HG02610 (cell line): ENCODE measurements around the gene IL25.
"Not testable (repeated sequence)": the region's sequence is repeated elsewhere in the genome, so short reads cannot be mapped to it uniquely, and the experiment has no call there.

Experiments used
- ATAC-seq: cut with Tn5 transposase; IDR thresholded peaks from one replicate; pipeline ENCODE4 v1.9.1; 2021; ENCODE audit warnings: mild to moderate bottlenecking, moderate library complexity; ENCODE audit not compliant: unreplicated experiment

The IL25 gene

DNA sequence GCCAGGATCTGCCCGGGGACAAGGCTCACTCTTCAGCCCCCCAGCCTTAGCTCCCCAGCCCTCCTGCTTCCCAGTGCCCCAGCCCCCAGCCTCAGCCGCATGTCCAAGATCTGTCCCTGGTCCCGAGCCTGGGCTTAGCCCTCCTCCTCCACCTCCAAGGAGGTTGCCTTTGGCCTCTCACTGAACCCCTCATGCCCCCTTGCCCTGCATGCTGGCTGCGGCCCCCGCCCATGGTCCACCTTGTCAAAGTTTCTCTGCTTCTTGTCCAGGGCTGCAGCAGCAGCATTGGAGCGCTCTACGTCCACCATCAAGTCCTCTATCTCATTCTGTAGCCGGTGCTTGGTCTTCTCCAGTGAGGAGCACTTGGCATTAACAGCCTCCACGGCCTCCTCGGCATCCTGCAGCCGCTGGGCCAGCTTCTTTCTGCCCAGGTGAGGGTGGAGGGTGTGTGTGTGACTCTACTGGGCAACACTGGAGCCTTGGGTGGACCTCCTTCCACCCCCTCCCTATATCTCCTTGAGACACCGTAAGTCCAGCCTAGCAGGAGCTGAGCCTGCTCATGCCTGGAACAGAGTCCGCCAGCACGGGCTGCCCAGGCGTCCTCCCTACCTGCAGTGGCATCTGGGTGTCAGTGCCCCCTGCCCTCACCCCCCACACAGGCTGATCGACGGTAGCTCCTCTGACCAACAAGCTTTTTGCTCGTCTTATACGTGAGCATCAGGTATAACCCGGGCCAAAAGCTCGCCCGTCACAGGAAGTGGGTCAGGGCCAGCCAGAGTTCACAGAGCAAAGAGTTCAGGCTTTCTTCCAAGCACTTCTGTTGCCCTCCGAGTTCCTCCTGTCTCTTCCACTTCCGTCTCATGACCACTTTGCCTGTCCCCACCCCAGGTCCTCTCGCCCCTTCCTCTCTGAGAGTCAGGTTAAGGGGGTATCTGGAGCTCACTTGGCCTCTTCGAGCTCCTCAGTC lies 15.6 kb downstream of the IL25 start:
- no peak for ATAC-seq

DNA sequence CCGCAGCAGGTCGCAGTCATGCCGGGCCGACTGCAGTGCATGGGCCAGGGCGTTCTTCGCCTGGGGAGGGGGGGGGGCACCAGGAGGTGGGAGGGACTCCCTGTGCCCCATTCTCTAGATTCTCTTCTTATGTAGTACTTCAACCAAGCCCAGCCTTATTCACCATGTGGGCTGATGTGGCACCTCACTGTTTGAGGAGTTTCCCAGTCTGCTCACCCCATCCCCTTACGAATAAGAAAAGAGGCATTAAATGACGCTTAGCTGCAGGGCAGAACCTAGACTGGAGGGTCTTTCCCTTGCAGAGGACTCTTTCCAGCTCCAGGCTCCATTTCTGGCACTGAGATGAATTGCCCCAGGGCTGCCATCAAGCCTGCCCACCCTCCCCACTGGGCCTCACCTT lies 16.4 kb downstream of the IL25 start:
- no peak for ATAC-seq

DNA sequence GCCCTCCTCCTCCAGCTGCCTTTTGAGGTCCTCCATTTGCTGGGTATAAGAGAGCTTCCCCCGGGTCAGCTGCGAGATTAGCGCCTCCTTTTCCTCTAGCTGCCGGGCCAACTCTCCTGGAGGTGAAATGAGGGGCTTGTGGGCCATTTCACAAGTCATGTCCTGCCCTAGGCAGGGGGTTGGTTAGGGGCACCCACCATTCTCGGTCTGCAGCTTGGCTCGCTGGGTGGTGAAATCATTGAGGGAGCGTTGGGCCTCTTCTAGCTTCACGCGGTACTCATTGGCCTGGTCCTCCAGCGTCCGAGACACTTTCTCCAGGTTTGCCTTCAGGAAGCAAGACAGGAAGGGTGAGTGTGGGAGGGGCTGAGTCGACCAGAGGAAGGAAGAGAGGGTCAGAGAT lies 16.8 kb downstream of the IL25 start:
- ATAC-seq: no peak

DNA sequence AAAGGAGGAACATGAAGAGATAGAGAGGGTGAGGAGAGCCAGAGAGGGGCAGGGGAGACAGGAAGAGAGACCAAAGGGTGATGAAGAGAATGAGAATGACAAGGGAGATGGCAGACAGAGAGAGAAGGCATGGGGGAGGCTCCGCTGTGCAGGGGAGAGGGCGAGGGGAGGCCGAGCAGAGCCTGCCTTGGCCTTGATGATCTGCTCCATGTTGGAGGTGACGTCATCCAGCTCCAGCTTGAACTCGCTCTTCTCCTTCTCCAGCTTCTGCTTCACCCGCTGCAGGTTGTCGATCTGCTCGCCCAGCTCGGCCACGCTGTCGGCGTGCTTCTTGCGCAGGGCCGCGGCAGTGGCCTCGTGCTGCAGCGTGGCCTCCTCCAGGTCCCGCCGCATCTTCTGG lies 17.3 kb downstream of the IL25 start:
- not testable (repeated sequence) for ATAC-seq

DNA sequence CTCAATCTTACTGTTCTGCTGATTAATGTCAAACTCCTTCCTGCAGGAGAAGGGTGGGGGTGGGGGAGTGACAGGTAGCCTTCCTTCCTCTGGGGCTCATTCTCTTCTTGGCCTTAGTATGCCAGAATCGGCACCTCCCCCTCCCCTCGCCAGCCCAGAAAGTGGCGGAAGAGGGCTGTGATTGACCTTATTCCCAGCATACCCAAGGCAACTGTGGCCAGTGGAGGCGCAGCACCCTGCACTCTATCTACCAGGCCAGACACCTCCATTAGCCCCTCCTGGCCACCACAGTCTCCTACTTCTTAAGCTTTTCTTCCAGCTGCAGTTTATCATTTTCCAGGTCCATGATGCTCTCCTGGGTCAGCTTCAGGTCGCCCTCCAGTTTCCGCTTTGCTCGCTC lies 20.0 kb downstream of the IL25 start:
- ATAC-seq: no peak

DNA sequence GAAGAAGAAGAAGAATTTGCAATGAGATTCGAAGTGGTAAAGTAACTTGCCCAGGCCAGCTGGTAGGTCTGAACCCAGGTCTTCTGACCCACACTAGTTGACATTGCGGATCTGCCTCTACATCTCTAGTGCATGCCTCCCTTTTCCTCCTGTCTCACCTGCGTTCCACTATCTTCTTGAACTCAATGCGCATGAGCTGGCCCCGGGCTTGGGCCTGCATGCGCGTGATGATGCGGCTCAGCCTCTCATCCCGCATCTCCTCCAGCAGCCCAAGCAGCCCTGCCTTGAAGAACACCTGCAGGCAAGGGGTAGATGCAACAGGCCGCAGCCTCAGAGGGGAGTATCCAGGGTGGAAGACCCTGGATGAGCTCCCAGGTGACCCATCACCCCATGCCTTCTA lies 23.5 kb downstream of the IL25 start:
- ATAC-seq: no peak

DNA sequence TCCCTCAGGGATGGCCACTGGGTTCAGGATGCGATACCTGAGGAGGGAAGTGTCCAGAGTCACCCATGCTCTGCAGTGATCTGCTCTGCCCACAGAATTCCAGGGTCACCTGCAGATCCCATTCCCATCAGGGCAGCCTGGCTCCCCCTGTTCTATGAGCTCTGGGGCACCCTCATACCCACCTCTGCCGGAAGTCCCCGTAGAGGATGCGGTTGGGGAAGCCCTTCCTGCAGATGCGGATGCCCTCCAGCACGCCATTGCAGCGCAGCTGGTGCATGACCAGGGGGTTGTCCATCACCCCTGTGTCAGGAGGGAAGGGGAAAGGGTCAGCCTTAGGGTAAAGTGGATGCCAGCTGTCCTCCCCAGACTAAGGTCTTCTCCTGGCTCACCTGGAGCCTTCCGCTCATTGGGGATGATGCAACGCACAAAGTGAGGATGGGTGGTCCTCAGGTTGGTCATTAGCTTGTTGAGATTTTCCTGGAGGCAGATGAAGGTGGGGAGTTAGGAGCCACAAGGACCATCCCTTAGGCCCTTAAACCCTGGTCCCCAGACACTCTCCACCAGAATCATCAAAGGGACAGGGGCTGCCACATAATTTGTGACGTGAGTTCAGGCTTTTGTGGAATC lies 24.3 kb downstream of the IL25 start:
- no peak for ATAC-seq

DNA sequence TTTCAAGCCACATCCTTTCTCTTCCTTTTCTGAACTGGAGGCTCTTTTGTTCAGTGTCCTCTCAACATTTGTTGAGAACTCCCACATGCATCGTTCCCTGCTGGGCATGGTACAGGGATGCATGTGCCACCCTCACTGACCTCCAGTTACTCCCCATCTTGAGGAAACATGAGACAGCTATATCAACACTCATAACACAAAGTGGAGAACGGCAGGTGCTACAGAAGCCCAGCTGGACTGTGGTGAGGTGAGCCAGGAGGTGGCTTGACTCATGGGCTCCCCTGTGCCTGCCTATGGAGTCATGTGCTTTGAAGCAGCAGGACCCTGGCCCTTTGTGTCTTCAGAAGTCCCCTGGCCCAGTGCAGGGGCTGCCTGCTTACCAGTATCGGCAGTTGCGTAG lies 25.7 kb downstream of the IL25 start:
- no peak for ATAC-seq

DNA sequence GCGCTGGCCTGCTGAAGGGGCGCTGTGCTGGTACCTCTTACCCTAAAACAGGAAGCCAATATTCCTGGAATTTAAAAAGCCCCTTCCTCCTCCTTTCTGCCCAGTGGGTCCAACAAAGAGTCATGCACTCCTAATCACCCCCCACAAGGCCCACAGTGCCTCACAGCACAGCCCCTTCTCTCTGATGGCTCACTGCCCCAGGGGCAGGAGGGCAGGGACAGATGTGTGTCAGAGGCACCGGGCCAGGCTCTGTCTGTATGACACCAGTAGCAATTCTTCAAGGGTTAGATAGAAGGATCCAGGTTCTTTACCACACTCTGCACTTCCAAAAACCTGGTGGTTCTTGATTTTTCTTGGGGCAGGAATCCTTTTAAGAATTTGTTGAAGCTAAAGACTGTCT lies 26.5 kb downstream of the IL25 start:
- ATAC-seq: no peak

DNA sequence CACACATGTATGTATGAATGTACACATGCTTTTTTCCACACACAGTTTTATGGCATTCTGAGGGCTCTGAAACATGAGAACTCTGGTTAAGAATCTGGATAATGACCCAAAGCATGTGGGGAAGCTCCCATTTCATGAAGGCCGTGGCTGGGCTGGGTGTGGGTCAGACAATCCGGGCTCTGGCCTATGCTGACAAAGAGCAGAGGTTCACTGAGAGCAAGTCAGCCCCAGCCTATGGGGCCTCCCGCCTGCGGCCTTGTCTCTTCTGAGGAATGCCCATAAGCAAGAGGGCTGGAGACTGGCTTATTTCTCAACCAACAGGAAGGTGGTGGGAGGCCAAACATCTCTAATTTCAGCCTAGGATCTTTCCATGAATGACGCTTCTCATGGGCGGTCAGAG lies 27.0 kb downstream of the IL25 start:
- no peak for ATAC-seq

DNA sequence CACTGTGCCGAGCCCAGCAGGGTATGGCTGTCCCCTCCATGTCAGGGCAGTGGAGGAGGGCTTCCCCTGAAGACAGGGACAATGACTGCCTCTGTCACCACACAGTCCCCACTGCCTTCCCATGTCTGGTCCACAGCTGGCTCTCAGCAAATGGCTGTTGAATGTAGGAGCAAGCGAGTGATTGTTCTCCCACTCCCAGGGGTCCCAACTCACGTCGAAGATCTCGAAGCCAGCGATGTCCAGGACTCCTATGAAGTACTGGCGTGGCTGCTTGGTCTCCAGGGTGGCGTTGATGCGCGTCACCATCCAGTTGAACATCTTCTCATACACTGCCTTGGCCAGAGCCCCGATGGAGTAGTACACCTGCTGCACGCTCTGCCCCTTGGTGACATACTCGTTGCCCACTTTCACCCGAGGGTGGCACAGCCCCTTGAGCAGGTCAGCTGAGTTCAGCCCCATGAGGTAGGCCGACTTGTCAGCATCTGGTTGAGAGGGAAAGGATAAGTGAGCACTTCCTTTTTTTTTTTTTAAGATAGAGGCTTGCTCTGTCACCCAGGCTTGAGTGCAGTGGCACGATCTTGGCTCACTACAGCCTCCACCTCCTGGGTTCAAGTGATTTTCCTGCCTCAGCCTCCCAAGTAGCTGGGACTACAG lies 28.0 kb downstream of the IL25 start:
- not testable (repeated sequence) for ATAC-seq

DNA sequence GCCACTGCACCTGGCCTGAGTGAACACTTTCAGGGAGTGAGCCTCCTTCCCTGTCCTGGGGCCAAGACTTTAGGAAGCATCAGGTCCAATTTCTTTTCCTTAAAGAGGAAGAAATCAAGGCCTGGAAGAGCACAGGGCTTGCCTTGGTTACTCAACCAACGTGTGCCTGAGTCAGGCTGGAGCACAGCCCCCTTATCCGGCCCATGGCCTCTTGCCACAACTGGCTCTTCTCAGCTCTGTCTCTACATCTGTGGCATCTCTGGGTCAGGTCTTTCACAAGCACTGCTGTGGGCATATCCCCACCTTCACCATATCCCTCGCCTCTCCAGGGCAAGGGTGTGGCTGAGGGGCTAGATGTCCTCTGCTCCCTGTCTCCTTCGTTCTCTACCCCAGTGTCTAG lies 28.7 kb downstream of the IL25 start:
- no peak for ATAC-seq

DNA sequence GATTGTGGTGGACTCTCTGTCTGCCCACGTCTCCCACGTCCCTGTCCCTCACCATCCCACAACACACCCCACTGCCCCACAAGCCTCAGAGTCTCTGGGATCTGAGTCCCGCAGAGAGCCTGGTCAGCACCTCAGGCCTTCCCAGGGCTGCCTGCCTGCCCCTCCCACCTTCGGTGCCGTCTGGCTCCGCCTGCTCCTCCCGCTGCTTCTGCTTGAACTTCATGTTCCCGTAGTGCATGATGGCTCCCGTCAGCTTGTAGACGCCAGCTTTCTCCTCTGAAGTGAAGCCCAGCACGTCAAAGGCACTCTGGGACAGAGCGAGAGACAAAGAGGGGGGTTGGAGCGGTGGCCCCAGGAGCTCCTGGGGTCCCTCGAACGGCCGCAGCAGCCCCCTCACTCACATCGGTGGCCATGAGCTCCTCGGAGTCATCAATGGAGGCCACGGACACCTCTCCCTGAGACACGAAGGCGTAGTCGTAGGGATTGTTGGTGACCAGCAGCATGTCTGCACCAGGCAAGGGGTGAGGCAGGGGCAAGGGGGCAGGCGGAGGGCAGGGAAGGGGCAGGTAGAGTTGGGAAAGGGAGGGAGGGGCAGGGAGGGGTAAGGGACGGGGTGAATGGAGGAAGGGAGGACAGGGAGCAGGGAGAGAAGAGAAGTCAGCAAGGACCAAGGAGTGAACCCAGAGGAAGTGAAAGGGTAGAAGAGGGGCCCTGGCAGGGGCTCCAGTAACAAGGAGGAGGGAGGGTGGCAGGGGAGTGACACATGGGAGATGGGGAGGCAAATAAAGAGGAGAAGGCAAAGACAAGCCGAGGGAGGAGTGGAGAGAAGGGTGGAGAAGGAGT lies 29.9 kb downstream of the IL25 start:
- no peak for ATAC-seq

DNA sequence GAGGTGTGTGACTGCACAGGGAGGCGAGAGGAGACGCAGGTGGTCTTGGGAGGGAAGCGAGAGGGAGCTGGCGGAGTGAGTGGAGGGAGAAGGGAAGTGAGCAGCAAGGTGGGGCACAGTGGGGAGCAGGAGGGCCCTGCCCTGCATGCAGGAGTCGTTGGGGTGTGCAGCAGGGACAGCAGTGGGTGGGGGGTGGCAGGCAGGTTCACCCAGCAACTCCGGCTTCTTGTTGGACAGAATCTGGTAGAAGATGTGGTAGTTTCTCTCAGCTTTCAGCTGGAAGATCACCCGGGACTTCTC lies 30.5 kb downstream of the IL25 start:
- no peak for ATAC-seq

DNA sequence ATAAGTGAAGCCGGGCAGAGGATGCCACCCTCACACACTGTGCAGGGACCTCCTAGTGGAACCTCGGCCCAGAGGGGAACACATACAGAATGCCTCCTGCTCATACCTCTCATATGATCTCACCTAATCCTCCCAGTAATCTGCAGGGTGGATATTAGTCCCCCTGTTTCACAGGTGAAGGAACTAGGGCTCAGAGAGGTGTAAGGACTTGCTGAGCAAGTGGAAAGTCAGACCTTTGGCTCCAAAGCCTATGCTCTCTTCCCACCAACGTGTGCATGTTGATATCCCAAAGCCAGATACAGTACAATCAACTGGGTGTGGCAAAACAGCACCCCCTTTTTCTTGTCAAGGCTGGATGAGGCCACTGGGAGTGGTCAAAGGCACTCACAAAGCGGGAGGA lies 31.3 kb downstream of the IL25 start:
- no peak for ATAC-seq

DNA sequence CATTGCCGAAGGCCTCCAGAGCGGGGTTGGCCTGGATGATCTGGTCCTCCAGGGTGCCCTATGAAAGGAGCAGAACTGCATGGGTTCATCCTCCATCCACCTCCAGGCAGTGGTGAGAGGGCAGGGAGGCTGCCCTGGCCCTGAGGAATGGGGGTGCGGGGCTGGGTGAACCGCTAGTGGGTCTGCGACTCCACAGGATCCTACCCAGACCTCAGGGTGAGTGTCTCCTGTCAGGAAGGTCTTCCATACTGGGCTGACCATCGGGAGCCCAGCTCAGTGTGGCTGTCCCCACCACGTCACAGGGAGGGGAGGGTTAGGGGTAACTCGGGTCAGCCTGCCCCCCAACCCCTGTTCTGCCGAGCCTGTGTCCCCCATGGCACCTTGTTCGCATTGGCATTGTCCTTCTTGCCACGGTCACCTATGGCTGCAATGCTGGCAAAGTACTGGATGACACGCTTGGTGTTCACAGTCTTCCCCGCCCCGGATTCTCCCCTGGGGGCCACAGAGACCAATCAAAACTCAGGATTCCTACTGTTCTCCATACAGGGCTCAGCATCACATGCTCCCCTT lies 31.8 kb downstream of the IL25 start:
- ATAC-seq: no peak

DNA sequence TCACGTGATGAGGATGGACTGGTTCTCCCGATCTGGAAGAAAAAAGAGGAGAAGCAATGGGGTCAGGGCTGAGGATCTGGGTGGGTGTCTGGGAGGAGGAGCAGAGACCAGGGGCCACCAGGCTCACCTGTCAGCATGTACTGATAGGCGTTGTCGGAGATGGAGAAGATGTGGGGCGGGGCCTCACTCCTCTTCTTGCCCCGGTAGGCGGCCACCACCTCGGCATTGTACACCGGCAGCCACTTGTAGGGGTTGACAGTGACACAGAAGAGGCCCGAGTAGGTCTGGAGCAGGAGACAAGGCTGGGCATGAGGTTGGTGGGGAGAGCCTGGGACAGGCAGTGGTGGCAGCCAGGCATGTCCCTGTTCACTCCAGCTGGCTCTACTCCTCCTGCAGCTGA lies 32.5 kb downstream of the IL25 start:
- ATAC-seq: no peak

DNA sequence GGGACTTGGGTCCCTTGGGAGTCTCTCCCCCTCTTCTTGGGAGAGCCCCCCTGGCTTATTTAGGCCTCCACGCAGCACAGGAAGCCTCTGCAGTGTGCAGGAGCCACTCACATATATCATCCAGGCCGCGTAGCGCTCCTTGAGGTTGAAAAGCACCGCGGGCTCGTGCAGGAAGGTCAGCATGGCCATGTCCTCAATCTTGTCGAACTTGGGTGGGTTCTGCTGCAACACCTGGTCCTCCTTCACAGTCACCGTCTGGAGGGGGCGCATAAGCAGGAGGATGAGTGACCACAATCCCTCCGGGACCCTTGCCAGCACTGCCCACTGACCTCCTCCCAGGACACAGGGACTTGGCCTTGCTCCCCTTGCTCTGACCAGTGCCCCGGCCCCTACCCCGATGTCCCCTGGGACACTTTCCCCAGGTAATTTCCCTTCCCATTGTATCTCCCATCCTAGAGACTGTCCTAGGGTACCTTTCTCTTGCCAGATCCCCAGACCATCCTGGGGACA lies 33.0 kb downstream of the IL25 start:
- no peak for ATAC-seq

DNA sequence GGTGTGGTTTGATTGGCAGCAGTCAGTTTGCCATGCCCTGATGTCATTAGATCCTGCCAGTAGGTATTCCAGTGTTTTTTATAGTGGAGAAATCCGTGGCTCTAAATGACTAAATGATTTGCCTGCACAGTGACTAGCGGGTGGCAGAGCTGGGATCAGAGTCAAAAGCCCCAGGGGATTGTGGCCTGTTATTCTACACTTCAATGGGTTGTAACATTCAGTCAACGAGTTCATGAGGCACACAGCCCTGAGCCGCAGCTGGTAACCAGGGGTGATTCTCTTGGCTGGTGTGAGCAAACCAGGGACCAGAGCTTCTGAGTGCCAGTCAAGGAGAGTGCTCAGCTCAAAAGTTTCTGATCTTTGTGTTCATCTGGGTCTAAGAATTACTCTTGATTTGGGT lies 33.6 kb downstream of the IL25 start:
- peak; percentile 47 for ATAC-seq

DNA sequence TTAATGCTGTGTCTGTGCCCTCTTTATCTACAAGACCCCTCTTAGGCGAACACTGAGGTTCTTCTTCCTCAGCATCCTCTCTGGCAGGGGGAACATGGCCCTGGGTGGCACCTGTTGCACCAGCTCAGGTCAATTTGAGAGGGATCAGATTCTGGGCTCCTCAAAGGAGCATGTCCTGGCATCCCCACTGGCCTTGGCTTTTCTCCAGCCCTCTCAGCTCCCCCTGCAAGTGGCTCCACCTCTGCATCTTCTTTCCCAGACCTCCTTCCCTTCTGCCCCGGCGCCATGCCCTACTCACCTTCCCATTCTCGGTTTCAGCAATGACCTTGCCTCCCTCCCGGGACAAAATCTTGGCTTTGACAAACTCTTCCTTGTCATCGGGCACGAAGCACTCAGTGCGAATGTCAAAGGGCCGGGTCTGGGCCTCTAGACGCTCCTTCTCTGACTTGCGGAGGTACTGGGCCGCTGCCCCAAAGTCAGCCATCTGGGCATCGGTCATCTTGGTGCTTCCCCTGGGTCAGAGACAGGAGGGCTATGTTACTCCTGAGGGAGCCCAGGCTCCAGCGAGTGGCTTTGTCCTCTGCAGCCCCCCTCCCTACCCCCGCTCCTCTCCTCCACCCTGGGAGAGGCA lies 34.2 kb downstream of the IL25 start:
- ATAC-seq: no peak
